ENCODE results near the gene BOK. TPM values are rescaled to one million over a fixed set of nuclear protein-coding genes. Genes with fewer than 3 reads are reported as not detected.

BOK gene
- total and polyA plus RNA-seq, 2 of the 13 experiments (the other 11 are each of a cell fraction or from before 2014, with no cell fraction given) = 35.5 to 39.2 TPM

GRCh38 chr2:241558532-241559322 is at the start of gene BOK (continued):
- TF ChIP-seq, protein P1, sequence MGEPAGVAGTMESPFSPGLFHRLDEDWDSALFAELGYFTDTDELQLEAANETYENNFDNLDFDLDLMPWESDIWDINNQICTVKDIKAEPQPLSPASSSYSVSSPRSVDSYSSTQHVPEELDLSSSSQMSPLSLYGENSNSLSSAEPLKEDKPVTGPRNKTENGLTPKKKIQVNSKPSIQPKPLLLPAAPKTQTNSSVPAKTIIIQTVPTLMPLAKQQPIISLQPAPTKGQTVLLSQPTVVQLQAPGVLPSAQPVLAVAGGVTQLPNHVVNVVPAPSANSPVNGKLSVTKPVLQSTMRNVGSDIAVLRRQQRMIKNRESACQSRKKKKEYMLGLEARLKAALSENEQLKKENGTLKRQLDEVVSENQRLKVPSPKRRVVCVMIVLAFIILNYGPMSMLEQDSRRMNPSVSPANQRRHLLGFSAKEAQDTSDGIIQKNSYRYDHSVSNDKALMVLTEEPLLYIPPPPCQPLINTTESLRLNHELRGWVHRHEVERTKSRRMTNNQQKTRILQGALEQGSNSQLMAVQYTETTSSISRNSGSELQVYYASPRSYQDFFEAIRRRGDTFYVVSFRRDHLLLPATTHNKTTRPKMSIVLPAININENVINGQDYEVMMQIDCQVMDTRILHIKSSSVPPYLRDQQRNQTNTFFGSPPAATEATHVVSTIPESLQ (CRISPR knock-in tag; conservative IDR thresholded peaks at IDR 0.05) = no peak
- TF ChIP-seq KLF9 (CRISPR knock-in tag; IDR thresholded peaks at IDR 0.05; ENCODE audit: low read depth) = no peak
- no peak for TF ChIP-seq ZNF292 (CRISPR knock-in tag; IDR thresholded peaks at IDR 0.05; ENCODE audit: borderline replicate concordance, low read depth)
- TF ChIP-seq, protein P2, sequence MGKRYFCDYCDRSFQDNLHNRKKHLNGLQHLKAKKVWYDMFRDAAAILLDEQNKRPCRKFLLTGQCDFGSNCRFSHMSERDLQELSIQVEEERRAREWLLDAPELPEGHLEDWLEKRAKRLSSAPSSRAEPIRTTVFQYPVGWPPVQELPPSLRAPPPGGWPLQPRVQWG (CRISPR knock-in tag; IDR thresholded peaks at IDR 0.05; ENCODE audit: borderline replicate concordance, low read depth) = no peak
- TF ChIP-seq NFIC (IDR thresholded peaks at IDR 0.05; ENCODE audit: low read length) = no peak
- TF ChIP-seq POLR2G (IDR thresholded peaks at IDR 0.05; ENCODE audit: low read depth, low read length) = peak; percentile 53; the same call in 1 of the 2 replicates
- 0 out of 2 replicates have a peak, but pooled peaks have one; percentile 38 for TF ChIP-seq TSC22D2 (CRISPR knock-in tag; IDR thresholded peaks at IDR 0.05; ENCODE audit: borderline replicate concordance)
- no peak for TF ChIP-seq MAFG (CRISPR knock-in tag; IDR thresholded peaks at IDR 0.05)
- TF ChIP-seq PRMT3 (CRISPR knock-in tag; IDR thresholded peaks at IDR 0.05; ENCODE audit: borderline replicate concordance, low read depth) = peak; percentile 87
- TF ChIP-seq NR2F1 (CRISPR knock-in tag; IDR thresholded peaks at IDR 0.05) = 0 out of 4 replicates have a peak, but pooled peaks of 1 of the 2 experiments have one; percentile 15
- TF ChIP-seq GZF1 (CRISPR knock-in tag; IDR thresholded peaks at IDR 0.05) = no peak
- TF ChIP-seq ZFP36 (IDR thresholded peaks at IDR 0.05; ENCODE audit: borderline replicate concordance, low read depth, low read length, partially characterized antibody) = no peak
- no peak for TF ChIP-seq EZH2 (conservative IDR thresholded peaks at IDR 0.05; ENCODE audit: low read depth, low read length)
- 0 out of 2 replicates have a peak, but pooled peaks have one; percentile 9 for TF ChIP-seq CSRNP1 (CRISPR knock-in tag; IDR thresholded peaks at IDR 0.05)
- TF ChIP-seq, protein P3, sequence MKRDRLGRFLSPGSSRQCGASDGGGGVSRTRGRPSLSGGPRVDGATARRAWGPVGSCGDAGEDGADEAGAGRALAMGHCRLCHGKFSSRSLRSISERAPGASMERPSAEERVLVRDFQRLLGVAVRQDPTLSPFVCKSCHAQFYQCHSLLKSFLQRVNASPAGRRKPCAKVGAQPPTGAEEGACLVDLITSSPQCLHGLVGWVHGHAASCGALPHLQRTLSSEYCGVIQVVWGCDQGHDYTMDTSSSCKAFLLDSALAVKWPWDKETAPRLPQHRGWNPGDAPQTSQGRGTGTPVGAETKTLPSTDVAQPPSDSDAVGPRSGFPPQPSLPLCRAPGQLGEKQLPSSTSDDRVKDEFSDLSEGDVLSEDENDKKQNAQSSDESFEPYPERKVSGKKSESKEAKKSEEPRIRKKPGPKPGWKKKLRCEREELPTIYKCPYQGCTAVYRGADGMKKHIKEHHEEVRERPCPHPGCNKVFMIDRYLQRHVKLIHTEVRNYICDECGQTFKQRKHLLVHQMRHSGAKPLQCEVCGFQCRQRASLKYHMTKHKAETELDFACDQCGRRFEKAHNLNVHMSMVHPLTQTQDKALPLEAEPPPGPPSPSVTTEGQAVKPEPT (CRISPR knock-in tag; IDR thresholded peaks at IDR 0.05; ENCODE audit: low read depth) = peak; percentile 100
- no peak for TF ChIP-seq SMC3 (IDR thresholded peaks at IDR 0.05; ENCODE audit: low read length)
- TF ChIP-seq SP5 (CRISPR knock-in tag; IDR thresholded peaks at IDR 0.05; ENCODE audit: borderline replicate concordance, low read depth) = peak; percentile 77
- TF ChIP-seq JDP2 (CRISPR knock-in tag; IDR thresholded peaks at IDR 0.05; ENCODE audit: borderline replicate concordance) = no peak
- TF ChIP-seq STAG1 (CRISPR knock-in tag; IDR thresholded peaks at IDR 0.05) = no peak
- no peak for TF ChIP-seq MIER2 (CRISPR knock-in tag; IDR thresholded peaks at IDR 0.05)
- peak; percentile 68 for TF ChIP-seq ZFY (CRISPR knock-in tag; IDR thresholded peaks at IDR 0.05)
